Stimulated activated CD8-positive, alpha-beta memory T cell treated with anti-CD3 and anti-CD28 coated beads, Interleukin-7, amount 100 ng/mL, for 48 hours (primary cell): ENCODE data around the gene GAREM1.
"Not testable (repeated sequence)": the region's sequence is repeated elsewhere in the genome, so short reads cannot be mapped to it uniquely, and the experiment has no call there.

Experiments
- DNase-seq, 2 donors: peaks; one replicate each; pipeline ENCODE4 v3.0.0-alpha.2; 2020; ENCODE audit warnings: low read depth in 1 of 2; ENCODE audit errors: extremely low read depth in 1 of 2

GAREM1 gene

GRCh38 chr18:32470714-32471633 is at the start of gene GAREM1:
Gene GAREM1, minus strand, starts transcription at chr18:32470882. Its CDS starts 454 bp downstream, at chr18:32470428.
- DNase-seq: peak; percentile 60 to 65

- no peak for DNase-seq
Observed at GRCh38 chr18:32511147-32511546, 40.5 kb upstream of the GAREM1 start.

GRCh38 chr18:32509111-32509510 is 38.4 kb upstream of the GAREM1 start:
- no peak for DNase-seq

- DNase-seq: no peak
Observed at GRCh38 chr18:32507093-32507492, 36.4 kb upstream of the GAREM1 start.

- no peak for DNase-seq
Observed at GRCh38 chr18:32502014-32502413, 31.3 kb upstream of the GAREM1 start.

- not testable (repeated sequence) for DNase-seq
Observed at GRCh38 chr18:32501242-32501641, 30.6 kb upstream of the GAREM1 start.

- no peak for DNase-seq
Observed at GRCh38 chr18:32483002-32483401, 12.3 kb upstream of the GAREM1 start.

GRCh38 chr18:32482117-32482516 is 11.4 kb upstream of the GAREM1 start:
- DNase-seq: no peak

- no peak for DNase-seq
Observed at GRCh38 chr18:32480581-32480980, 9.9 kb upstream of the GAREM1 start.

- DNase-seq: no peak
Observed at GRCh38 chr18:32478807-32479206, 8.1 kb upstream of the GAREM1 start.

GRCh38 chr18:32478317-32478716 is 7.6 kb upstream of the GAREM1 start:
- DNase-seq: no peak

- DNase-seq: no peak
Observed at GRCh38 chr18:32476106-32476505, 5.4 kb upstream of the GAREM1 start.

- DNase-seq: not testable (repeated sequence)
Observed at GRCh38 chr18:32475069-32475468, 4.4 kb upstream of the GAREM1 start.

GRCh38 chr18:32473325-32473724 is 2.6 kb upstream of the GAREM1 start:
- DNase-seq: no peak

GRCh38 chr18:32472841-32473240 is 2.2 kb upstream of the GAREM1 start:
- no peak for DNase-seq

GRCh38 chr18:32470460-32470713 is 295 bp downstream of the GAREM1 start:
- DNase-seq: no peak

- DNase-seq: no peak
Observed at GRCh38 chr18:32469691-32470459, 807 bp downstream of the GAREM1 start.

- DNase-seq: no peak
Observed at GRCh38 chr18:32469190-32469651, 1.5 kb downstream of the GAREM1 start.

GRCh38 chr18:32468147-32468845 is 2.4 kb downstream of the GAREM1 start:
- DNase-seq: no peak

GRCh38 chr18:32461709-32462272 is 8.9 kb downstream of the GAREM1 start:
- no peak for DNase-seq

GRCh38 chr18:32460171-32460731 is 10.4 kb downstream of the GAREM1 start:
- no peak for DNase-seq
